Astrocyte (in vitro differentiated cells and primary cell): ENCODE measurements around the gene COL9A1. TPM values are rescaled to one million over a fixed set of nuclear protein-coding genes. Genes with fewer than 3 reads are reported as not detected.

ENCODE experiments used
- DNase-seq: peaks from one replicate; pipeline ENCODE4 v3.0.0-alpha.2; 2010; ENCODE audit warnings: low read depth
- FAIRE-seq: peaks from 2 replicates; lab custom pipeline; 2011; peaks lifted over from hg19 to GRCh38; lab: Jason Lieb, UNC
- H2AFZ ChIP-seq: 2 replicates; pipeline ENCODE4 v1.6.0; 2012; ENCODE audit warnings: low read depth, low read length, inconsistent platforms
- H3K27ac ChIP-seq: 2 replicates; pipeline ENCODE4 v1.5.1; 2011; ENCODE audit warnings: low read depth, low read length, inconsistent platforms
- H3K27me3 ChIP-seq: 2 replicates; pipeline ENCODE4 v1.6.0; 2011; ENCODE audit warnings: low read length, inconsistent platforms; ENCODE audit not compliant: insufficient read depth
- H3K36me3 ChIP-seq: 2 replicates; pipeline ENCODE4 v1.5.1; 2011; ENCODE audit warnings: low read length, inconsistent platforms; ENCODE audit not compliant: insufficient read depth
- H3K4me1 ChIP-seq: 2 replicates; pipeline ENCODE4 v1.5.1; 2011; ENCODE audit warnings: low read length, inconsistent platforms; ENCODE audit not compliant: insufficient read depth
- H3K4me2 ChIP-seq: 2 replicates; pipeline ENCODE4 v1.6.0; 2012; ENCODE audit warnings: low read length, inconsistent platforms
- H3K4me3 ChIP-seq: 2 replicates; pipeline ENCODE4 v1.5.1; 2011; ENCODE audit warnings: low read depth, mild to moderate bottlenecking, low read length, inconsistent platforms; ENCODE audit not compliant: insufficient read depth
- H3K79me2 ChIP-seq: 2 replicates; pipeline ENCODE4 v1.6.0; 2012; ENCODE audit warnings: mild to moderate bottlenecking, low read length, inconsistent platforms; ENCODE audit not compliant: insufficient read depth
- H3K9ac ChIP-seq: 2 replicates; pipeline ENCODE4 v1.6.0; 2012; ENCODE audit warnings: mild to moderate bottlenecking, low read length, inconsistent platforms
- H3K9me3 ChIP-seq: 2 replicates; pipeline ENCODE4 v1.5.1; 2012; ENCODE audit warnings: low read depth, mild to moderate bottlenecking, low read length, inconsistent platforms; ENCODE audit not compliant: insufficient read depth
- H4K20me1 ChIP-seq: 2 replicates; pipeline ENCODE4 v1.6.0; 2012; ENCODE audit warnings: low read length, inconsistent platforms; ENCODE audit not compliant: insufficient read depth
- H3K27ac Mint-ChIP-seq: one replicate; pipeline ENCODE4 v1.8.0; 2021; ENCODE audit warnings: mild to moderate bottlenecking, mixed read lengths; ENCODE audit not compliant: unreplicated experiment
- H3K27me3 Mint-ChIP-seq: one replicate; pipeline ENCODE4 v1.8.0; 2021; ENCODE audit warnings: low read depth, mixed read lengths; ENCODE audit not compliant: unreplicated experiment
- H3K36me3 Mint-ChIP-seq: one replicate; pipeline ENCODE4 v1.8.0; 2021; ENCODE audit warnings: low read depth, mixed read lengths; ENCODE audit not compliant: unreplicated experiment
- H3K4me1 Mint-ChIP-seq: one replicate; pipeline ENCODE4 v1.8.0; 2021; ENCODE audit warnings: low read depth, mixed read lengths; ENCODE audit not compliant: unreplicated experiment
- H3K4me3 Mint-ChIP-seq: one replicate; pipeline ENCODE4 v1.8.0; 2021; ENCODE audit warnings: mild to moderate bottlenecking, moderate library complexity, mixed read lengths; ENCODE audit not compliant: unreplicated experiment
- H3K9me3 Mint-ChIP-seq: one replicate; pipeline ENCODE4 v1.8.0; 2021; ENCODE audit warnings: mild to moderate bottlenecking, mixed read lengths; ENCODE audit not compliant: unreplicated experiment
- CTCF ChIP-seq: IDR thresholded peaks from 2 replicates; pipeline ENCODE4 v1.5.1; 2011; ENCODE audit warnings: low read depth, mild to moderate bottlenecking, inconsistent platforms, low read length, moderate library complexity; ENCODE audit not compliant: insufficient read depth
- EZH2 ChIP-seq: IDR thresholded peaks from 2 replicates; pipeline ENCODE4 v1.6.1; 2012; ENCODE audit warnings: mild to moderate bottlenecking, low read length, inconsistent platforms; ENCODE audit not compliant: insufficient read depth
- total RNA-seq: library from RNA; stranded (reverse); gene quantifications from 2 replicates; pipeline ENCODE4 v1.2.1, GENCODE V29; 2021

The COL9A1 gene
- total RNA-seq, 1 donor from 2014 or later = 0.11 TPM

- no peaks in the 10 kb centered on the region for H3K36me3 Mint-ChIP-seq
- H3K27me3 Mint-ChIP-seq = peaks cover 7% of the 10 kb centered on the region
- Histone ChIP-seq H3K79me2 (no peaks in the 10 kb centered on the region), H2AFZ (no peak overlapping the region), H3K9me3 (no peaks in the 10 kb centered on the region), H3K9ac (no peak overlapping the region), H3K4me2 (no peak overlapping the region), H3K27me3 (no peaks in the 10 kb centered on the region), H3K4me3 (no peak overlapping the region), H3K36me3 (no peaks in the 10 kb centered on the region), H4K20me1 (no peaks in the 10 kb centered on the region), H3K27ac (no peak overlapping the region), H3K4me1 (no peaks in the 10 kb centered on the region)
- H3K4me1 Mint-ChIP-seq = no peaks in the 10 kb centered on the region
- no peak for DNase-seq
- FAIRE-seq = no peak
- TF ChIP-seq EZH2 = no peak
- no peak for TF ChIP-seq CTCF
- no peak overlapping the region for H3K4me3 Mint-ChIP-seq
- H3K9me3 Mint-ChIP-seq = no peaks in the 10 kb centered on the region
- H3K27ac Mint-ChIP-seq = no peak overlapping the region
These were observed 28.5 kb downstream of the COL9A1 start for GRCh38 chr6:70274338-70274737.

- Histone ChIP-seq H3K27me3 (no peaks in the 10 kb centered on the region), H3K27ac (no peak overlapping the region), H3K4me2 (no peak overlapping the region), H3K36me3 (no peaks in the 10 kb centered on the region), H3K79me2 (no peaks in the 10 kb centered on the region), H3K4me3 (no peak overlapping the region), H3K4me1 (no peaks in the 10 kb centered on the region), H3K9me3 (no peaks in the 10 kb centered on the region), H2AFZ (no peak overlapping the region), H3K9ac (no peak overlapping the region), H4K20me1 (no peaks in the 10 kb centered on the region)
- no peak overlapping the region for H3K27ac Mint-ChIP-seq
- H3K9me3 Mint-ChIP-seq = no peaks in the 10 kb centered on the region
- H3K27me3 Mint-ChIP-seq = peaks cover 2% of the 10 kb centered on the region
- H3K4me3 Mint-ChIP-seq = no peak overlapping the region
- no peak for DNase-seq
- H3K36me3 Mint-ChIP-seq = no peaks in the 10 kb centered on the region
- no peak for FAIRE-seq
- no peak for TF ChIP-seq CTCF
- TF ChIP-seq EZH2 = no peak
- no peaks in the 10 kb centered on the region for H3K4me1 Mint-ChIP-seq
These were observed 30.8 kb downstream of the COL9A1 start for GRCh38 chr6:70272071-70272470.

- Histone ChIP-seq H3K36me3 (no peaks in the 10 kb centered on the region), H3K79me2 (no peaks in the 10 kb centered on the region), H2AFZ (no peak overlapping the region), H3K27ac (no peak overlapping the region), H3K4me1 (no peaks in the 10 kb centered on the region), H3K4me2 (no peak overlapping the region), H3K9me3 (no peaks in the 10 kb centered on the region), H3K27me3 (no peaks in the 10 kb centered on the region), H3K4me3 (no peak overlapping the region), H4K20me1 (no peaks in the 10 kb centered on the region), H3K9ac (no peak overlapping the region)
- Mint-ChIP-seq H3K36me3 (no peaks in the 10 kb centered on the region), H3K4me1 (no peaks in the 10 kb centered on the region), H3K27ac (no peak overlapping the region), H3K27me3 (peaks cover 2% of the 10 kb centered on the region), H3K9me3 (no peaks in the 10 kb centered on the region), H3K4me3 (no peak overlapping the region)
- TF ChIP-seq CTCF = no peak
- no peak for TF ChIP-seq EZH2
- FAIRE-seq = no peak
- no peak for DNase-seq
These were observed 32.4 kb downstream of the COL9A1 start for GRCh38 chr6:70270287-70271005.
